ENCODE data around the gene PC.

PC gene

GRCh38 chr11:66847461-66848232 lies 110.5 kb downstream of the PC start:
- TF ChIP-seq CTCF (IDR thresholded peaks at IDR 0.05; ENCODE audit: extremely low read depth, insufficient read depth, missing control alignments), result no peak
- no peak for DNase-seq (ENCODE audit: low spot score)
- in situ Hi-C loops (cut with MboI; ENCODE audit: low pct_unique_long_range_greater_than_20kb, low sequenced_read_pairs, unreplicated experiment), result loop anchor here (25.0 kb wide), 1 partner anchor 285 kb away; the partner anchor contains the start of gene CTSF

- no peak for TF ChIP-seq CTCF (IDR thresholded peaks at IDR 0.05; ENCODE audit: extremely low read depth, insufficient read depth, missing control alignments)
- DNase-seq (ENCODE audit: low spot score), result no peak
- in situ Hi-C loops (cut with MboI; ENCODE audit: low pct_unique_long_range_greater_than_20kb, low sequenced_read_pairs, unreplicated experiment), result loop anchor here (25.0 kb wide), 1 partner anchor 284 kb away; the partner anchor contains the start of gene CTSF
Observed at GRCh38 chr11:66846671-66847091, 111.5 kb downstream of the PC start.

GRCh38 chr11:66845876-66846212 lies 112.3 kb downstream of the PC start:
- no peak for TF ChIP-seq CTCF (IDR thresholded peaks at IDR 0.05; ENCODE audit: extremely low read depth, insufficient read depth, missing control alignments)
- no peak for DNase-seq (ENCODE audit: low spot score)
- in situ Hi-C loops (cut with MboI; ENCODE audit: low pct_unique_long_range_greater_than_20kb, low sequenced_read_pairs, unreplicated experiment), result loop anchor here (25.0 kb wide), 1 partner anchor 284 kb away; the partner anchor contains the start of gene CTSF

- TF ChIP-seq CTCF (IDR thresholded peaks at IDR 0.05; ENCODE audit: extremely low read depth, insufficient read depth, missing control alignments), result no peak
- in situ Hi-C loops (cut with MboI; ENCODE audit: low pct_unique_long_range_greater_than_20kb, low sequenced_read_pairs, unreplicated experiment), result loop anchor here (25.0 kb wide), 1 partner anchor 283 kb away; the partner anchor contains the start of gene CTSF
- no peak for DNase-seq (ENCODE audit: low spot score)
Observed at GRCh38 chr11:66845143-66845875, 112.9 kb downstream of the PC start.

GRCh38 chr11:66844496-66845142 lies 113.6 kb downstream of the PC start:
- in situ Hi-C loops (cut with MboI; ENCODE audit: low pct_unique_long_range_greater_than_20kb, low sequenced_read_pairs, unreplicated experiment), result loop anchor here (25.0 kb wide), 1 partner anchor 282 kb away; the partner anchor contains the start of gene CTSF
- DNase-seq (ENCODE audit: low spot score), result no peak
- TF ChIP-seq CTCF (IDR thresholded peaks at IDR 0.05; ENCODE audit: extremely low read depth, insufficient read depth, missing control alignments), result no peak

GRCh38 chr11:66843776-66844495 lies 114.2 kb downstream of the PC start:
- TF ChIP-seq CTCF (IDR thresholded peaks at IDR 0.05; ENCODE audit: extremely low read depth, insufficient read depth, missing control alignments), result no peak
- in situ Hi-C loops (cut with MboI; ENCODE audit: low pct_unique_long_range_greater_than_20kb, low sequenced_read_pairs, unreplicated experiment), result loop anchor here (25.0 kb wide), 1 partner anchor 282 kb away; the partner anchor contains the start of gene CTSF
- no peak for DNase-seq (ENCODE audit: low spot score)

All from GM13977 (cell line).